NCI-H2171 (cell line): ENCODE results near the gene LRPAP1.
A peak's percentile ranks its signal among the peaks of the same experiment; 100 is the strongest.
"Not testable (repeated sequence)": the region's sequence is repeated elsewhere in the genome, so short reads cannot be mapped to it uniquely, and the experiment has no call there.

Experiments
- DNase-seq: peaks from one replicate; lab custom pipeline; 2025; lab: John Stamatoyannopoulos, UW

LRPAP1 gene, protein sequence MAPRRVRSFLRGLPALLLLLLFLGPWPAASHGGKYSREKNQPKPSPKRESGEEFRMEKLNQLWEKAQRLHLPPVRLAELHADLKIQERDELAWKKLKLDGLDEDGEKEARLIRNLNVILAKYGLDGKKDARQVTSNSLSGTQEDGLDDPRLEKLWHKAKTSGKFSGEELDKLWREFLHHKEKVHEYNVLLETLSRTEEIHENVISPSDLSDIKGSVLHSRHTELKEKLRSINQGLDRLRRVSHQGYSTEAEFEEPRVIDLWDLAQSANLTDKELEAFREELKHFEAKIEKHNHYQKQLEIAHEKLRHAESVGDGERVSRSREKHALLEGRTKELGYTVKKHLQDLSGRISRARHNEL

DNA sequence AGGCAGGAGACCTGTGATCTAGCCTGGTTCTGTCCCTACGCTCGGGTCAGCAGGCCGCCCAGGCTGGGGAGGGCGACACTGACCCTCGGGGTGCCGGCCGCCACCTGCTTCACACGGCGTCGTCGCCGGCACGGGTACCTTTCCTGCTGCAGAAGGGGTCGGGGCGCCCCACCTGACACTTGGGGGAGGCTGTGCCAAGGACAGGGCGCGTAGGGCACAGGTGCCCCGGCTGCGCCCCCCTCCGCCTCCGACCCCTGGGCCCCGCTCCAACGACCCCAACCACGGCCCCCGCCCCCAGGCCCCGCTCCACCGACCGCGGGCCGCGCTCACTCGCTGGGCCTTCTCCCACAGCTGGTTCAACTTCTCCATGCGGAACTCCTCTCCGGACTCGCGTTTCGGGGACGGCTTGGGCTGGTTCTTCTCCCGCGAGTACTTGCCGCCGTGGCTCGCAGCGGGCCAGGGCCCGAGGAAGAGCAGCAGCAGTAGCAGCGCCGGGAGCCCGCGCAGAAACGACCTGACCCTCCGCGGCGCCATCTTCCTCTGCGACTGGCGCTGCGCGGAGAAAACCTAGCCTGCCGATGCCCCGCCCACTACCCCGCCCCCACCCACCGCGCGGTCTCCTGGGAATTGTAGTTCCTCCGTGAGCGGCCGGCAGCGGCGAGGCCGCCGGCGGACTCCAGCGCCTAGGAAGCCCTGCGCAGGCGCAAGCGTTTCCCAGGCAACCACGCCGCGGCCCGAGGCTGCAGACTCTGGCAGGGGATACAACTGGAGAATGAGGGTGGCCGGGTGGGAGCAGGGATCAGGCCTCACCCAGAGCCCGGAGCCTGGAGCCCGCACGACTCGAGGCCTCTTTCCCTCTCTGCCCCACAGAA is at the start of gene LRPAP1:
LRPAP1 (minus strand) TSS at position 544 of the 872 bp plus-strand sequence; CDS start at position 534, 10 bp downstream.
- DNase-seq = peak; percentile 50

DNA sequence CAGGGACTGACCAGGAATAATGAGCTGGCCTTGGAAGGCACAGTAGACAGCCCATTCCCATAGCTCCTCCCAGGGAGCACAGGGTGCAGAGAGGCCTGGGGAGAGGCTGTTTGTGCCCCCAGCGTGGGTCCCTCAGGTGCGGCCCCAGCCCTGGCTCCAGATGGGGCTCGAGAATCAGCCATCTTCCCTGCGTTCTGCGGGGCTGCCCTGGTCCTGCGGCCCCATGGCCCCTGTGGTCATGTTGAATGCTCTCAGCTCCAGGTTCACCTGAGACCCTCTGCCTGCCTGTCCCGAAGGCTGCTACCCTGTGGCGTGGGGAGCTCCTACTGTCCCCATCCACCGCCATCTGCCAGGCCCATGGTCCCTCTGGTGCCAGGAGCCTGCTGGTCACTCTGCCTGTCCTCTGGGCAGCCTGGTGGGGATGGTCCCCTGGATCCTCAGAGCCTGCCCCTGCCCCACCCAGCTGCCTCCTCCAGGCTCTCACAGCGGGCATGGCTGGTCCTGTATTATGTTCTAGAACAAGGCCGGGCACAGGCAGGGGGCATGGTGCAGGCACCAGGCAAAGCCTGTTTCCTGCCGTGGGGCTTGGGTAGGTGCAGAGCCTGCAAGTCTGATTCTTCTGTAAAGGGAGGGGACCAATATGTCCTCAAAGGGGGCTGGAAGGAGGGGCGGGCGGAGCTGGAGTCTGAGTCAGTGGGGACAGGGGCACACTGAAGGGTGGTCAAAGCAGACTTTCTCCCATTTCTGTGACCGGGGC is 49.3 kb upstream of the LRPAP1 start:
- DNase-seq = not testable (repeated sequence)

GRCh38 chr4:3580859-3581258 is 48.6 kb upstream of the LRPAP1 start:
- DNase-seq = not testable (repeated sequence)

GRCh38 chr4:3578527-3579144 is 46.4 kb upstream of the LRPAP1 start:
- DNase-seq = not testable (repeated sequence)

- DNase-seq = not testable (repeated sequence)
Measured at GRCh38 chr4:3578052-3578451, 45.8 kb upstream of the LRPAP1 start.

GRCh38 chr4:3577208-3577892 is 45.1 kb upstream of the LRPAP1 start:
- not testable (repeated sequence) for DNase-seq

GRCh38 chr4:3576533-3577207 is 44.4 kb upstream of the LRPAP1 start:
- DNase-seq = not testable (repeated sequence)

GRCh38 chr4:3575426-3576369 is 43.5 kb upstream of the LRPAP1 start:
- DNase-seq = not testable (repeated sequence)

GRCh38 chr4:3574865-3575264 is 42.6 kb upstream of the LRPAP1 start:
- DNase-seq = not testable (repeated sequence)

DNA sequence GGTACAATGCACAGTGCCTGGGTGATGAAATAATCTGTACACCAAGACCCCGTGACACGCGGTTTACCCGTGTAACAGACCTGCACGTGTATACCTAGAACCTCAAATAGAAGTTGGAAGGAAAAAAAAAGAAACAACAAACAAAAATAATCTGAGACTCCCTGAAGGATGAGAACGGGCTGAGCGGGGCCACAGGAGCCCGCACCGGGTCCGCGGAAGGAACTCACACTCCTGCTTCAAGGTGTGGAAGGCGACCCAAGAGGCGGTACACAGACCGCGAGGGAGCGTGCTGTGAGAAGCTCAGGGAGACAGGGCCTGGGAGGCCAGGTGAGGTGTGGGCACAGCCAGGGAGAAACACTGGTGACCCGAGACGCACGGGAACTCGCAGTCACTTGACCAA is 42.1 kb upstream of the LRPAP1 start:
- not testable (repeated sequence) for DNase-seq

DNA sequence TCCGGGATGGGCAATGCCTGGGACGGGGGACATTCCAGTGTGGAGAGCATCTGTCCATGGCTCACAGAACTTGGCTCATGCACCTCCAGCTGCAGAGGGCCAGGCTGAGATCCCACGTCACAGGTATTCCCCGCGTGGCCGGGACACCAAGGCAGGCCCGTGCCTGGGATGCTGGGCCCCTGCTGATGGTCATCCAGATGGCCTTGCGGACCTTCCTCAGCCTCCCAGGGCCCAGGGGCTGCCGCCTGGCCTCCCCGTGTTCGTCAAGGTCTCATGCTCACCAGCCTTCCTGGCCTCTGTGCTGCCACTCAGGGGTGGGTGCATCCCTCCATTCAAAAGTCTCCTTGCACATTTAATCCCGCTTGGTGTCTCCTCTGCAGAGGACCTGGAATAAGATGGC is 40.9 kb upstream of the LRPAP1 start:
- DNase-seq = no peak

DNA sequence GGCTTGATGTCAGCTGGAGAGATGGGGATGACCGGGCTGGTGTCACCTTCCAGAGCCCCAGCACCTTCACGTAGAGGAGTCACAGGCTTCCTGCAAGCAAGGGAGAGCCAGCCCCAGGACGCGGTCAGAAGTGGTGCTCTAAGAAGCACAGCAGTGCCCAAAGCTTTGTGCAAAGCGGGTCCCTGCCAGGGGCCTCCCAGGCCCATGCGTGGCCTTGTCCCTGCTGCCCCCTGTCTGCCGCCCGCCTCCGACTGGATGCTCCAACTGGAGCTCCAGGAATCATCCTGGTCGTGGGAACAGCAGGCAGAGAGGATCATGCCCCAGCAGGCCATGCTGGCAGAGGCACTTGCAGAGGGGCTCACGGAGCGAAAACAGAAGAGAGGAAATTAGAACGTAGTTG is 40.1 kb upstream of the LRPAP1 start:
- no peak for DNase-seq

GRCh38 chr4:3571921-3572320 is 39.7 kb upstream of the LRPAP1 start:
- DNase-seq = no peak

DNA sequence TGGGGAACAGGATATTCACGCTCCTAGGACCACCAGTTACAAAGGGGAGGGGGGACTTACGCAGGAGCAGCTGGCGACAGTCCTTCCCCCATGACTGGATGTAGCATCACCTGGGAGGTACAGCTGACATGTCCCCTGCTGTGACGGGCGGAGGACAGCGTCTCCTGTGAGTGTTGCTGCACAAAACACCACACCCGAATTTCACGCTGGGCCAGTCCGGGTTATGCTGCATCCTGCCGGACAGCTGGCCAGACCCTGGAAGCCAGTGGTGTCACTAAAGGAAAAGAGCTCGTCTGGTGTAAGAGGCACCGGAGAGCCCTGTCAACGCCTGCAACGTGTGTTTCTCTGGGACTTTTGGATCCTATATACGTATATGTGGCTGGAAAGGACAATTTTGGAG is 38.7 kb upstream of the LRPAP1 start:
- DNase-seq = not testable (repeated sequence)

- not testable (repeated sequence) for DNase-seq
Measured at GRCh38 chr4:3569611-3570010, 37.4 kb upstream of the LRPAP1 start.

GRCh38 chr4:3566701-3567100 is 34.5 kb upstream of the LRPAP1 start:
- not testable (repeated sequence) for DNase-seq

GRCh38 chr4:3566301-3566700 is 34.1 kb upstream of the LRPAP1 start:
- not testable (repeated sequence) for DNase-seq

DNA sequence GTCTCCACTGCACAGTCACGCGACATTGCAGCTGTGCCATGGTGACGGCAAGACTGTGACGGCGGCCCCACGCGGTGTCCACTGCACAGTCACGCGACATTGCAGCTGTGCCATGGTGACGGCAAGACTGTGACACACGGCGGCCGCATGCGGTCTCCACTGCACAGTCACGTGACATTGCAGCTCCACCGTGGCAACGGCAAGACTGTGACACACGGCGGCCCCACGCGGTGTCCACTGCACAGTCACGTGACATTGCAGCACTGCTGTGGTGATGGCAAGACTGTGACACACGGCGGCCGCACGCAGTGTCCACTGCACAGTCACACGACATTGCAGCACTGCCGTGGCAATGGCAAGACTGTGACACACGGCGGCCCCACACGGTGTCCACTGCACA is 32.7 kb upstream of the LRPAP1 start:
- DNase-seq = not testable (repeated sequence)

DNA sequence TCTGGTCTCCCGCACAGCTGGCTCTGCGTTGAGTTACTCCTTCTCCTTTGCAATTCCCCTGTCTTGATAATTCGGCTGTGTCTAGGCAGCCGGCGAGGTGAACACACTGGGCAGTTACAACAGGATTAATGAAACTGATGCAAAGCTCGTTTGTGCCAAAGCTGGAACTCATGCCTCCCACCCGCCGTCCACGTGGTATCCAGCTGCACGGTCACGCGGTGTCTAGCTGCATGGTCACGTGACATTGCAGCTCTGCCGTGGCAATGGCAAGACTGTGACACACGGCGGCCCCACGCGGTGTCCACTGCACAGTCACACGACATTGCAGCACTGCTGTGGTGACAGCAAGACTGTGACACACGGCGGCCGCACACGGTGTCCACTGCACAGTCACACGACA is 31.2 kb upstream of the LRPAP1 start:
- DNase-seq = no peak
